ENCODE data around the gene ZBTB11. TPM values are rescaled to one million over a fixed set of nuclear protein-coding genes. Genes with fewer than 3 reads are reported as not detected.

The ZBTB11 gene
- total and polyA plus RNA-seq, 8 donors, result 2.8 to 31.2 (median 9.2) TPM

- DNase-seq, result peak; percentile 88 to 97
- Histone ChIP-seq H3K27me3 (no peaks in the 10 kb centered on the region), H3K4me1 (peaks cover 7 to 26% (median 12%) of the 10 kb centered on the region in 4 donors), H3K9me3 (no peaks in the 10 kb centered on the region), H3K4me3 (peak within 1 kb of the TSS; percentile 60 to 96 (median 79)), H3K27ac (peak within 1 kb of the TSS; percentile 62 to 87 (median 81)), H3K36me3 (peaks cover 2 to 21% (median 17%) of the 10 kb centered on the region in 4 donors)
- TF ChIP-seq POLR2AphosphoS5 (IDR thresholded peaks at IDR 0.05) (peak in 2 of 3 donors; percentile 14 to 56), EP300 (IDR thresholded peaks at IDR 0.05) (no peak), CTCF (IDR thresholded peaks at IDR 0.05) (no peak), POLR2A (IDR thresholded peaks at IDR 0.05) (no peak)
- 0 to 1% (median 0%) methylated on average over 39 to 49 of the region's 49 CpGs for WGBS, 5 donors
- intact Hi-C loops (cut with DNase I; ENCODE audit: low total_unique reads), result no loop called here
These were observed 47.6 kb upstream of the ZBTB11 start, which contains the start of gene CEP97 for GRCh38 chr3:101724329-101725193. Gene CEP97, plus strand, starts transcription at chr3:101724614. Its CDS starts 63 bp downstream, at chr3:101724677.

GRCh38 chr3:101722394-101723173 is 45.7 kb upstream of the ZBTB11 start:
- H3K27me3 ChIP-seq, result no peaks in the 10 kb centered on the region
- H3K4me3 ChIP-seq, result no peak overlapping the region
- peak overlapping the region in 1 of 5 donors; percentile 68 for H3K27ac ChIP-seq
- H3K4me1 ChIP-seq, result peaks cover 7 to 26% (median 12%) of the 10 kb centered on the region in 4 donors
- intact Hi-C loops (cut with DNase I; ENCODE audit: low total_unique reads), result no loop called here
- 72 to 82% (median 77%) methylated on average over 7 of the region's 7 CpGs for WGBS, 5 donors
- DNase-seq, result peak in 1 of 2 donors; percentile 20
- H3K36me3 ChIP-seq, result peaks cover 0 to 4% (median under 1%) of the 10 kb centered on the region in 4 donors
- TF ChIP-seq EP300 (IDR thresholded peaks at IDR 0.05) (no peak), POLR2AphosphoS5 (IDR thresholded peaks at IDR 0.05) (no peak), POLR2A (IDR thresholded peaks at IDR 0.05) (no peak), CTCF (IDR thresholded peaks at IDR 0.05) (no peak)
- H3K9me3 ChIP-seq, result no peaks in the 10 kb centered on the region

- no peaks in the 10 kb centered on the region for H3K36me3 ChIP-seq
- peaks cover 7 to 16% (median 11%) of the 10 kb centered on the region in 4 donors for H3K4me1 ChIP-seq
- no peaks in the 10 kb centered on the region for H3K9me3 ChIP-seq
- H3K27me3 ChIP-seq, result peaks cover 0 to 2% (median 0%) of the 10 kb centered on the region in 3 donors
- 60 to 71% (median 69%) methylated on average over 10 of the region's 10 CpGs for WGBS, 5 donors
- TF ChIP-seq EP300 (IDR thresholded peaks at IDR 0.05) (no peak), POLR2A (IDR thresholded peaks at IDR 0.05) (no peak), CTCF (IDR thresholded peaks at IDR 0.05) (no peak), POLR2AphosphoS5 (IDR thresholded peaks at IDR 0.05) (no peak)
- peak overlapping the region in 1 of 5 donors; percentile 68 for H3K27ac ChIP-seq
- intact Hi-C loops (cut with DNase I; ENCODE audit: low total_unique reads), result no loop called here
- no peak overlapping the region for H3K4me3 ChIP-seq
- no peak for DNase-seq
These were observed 44.2 kb upstream of the ZBTB11 start for GRCh38 chr3:101720851-101721840.

Data from stomach (tissue), 9 donors.